ENCODE data around the gene LAMB2.

The LAMB2 gene

DNA sequence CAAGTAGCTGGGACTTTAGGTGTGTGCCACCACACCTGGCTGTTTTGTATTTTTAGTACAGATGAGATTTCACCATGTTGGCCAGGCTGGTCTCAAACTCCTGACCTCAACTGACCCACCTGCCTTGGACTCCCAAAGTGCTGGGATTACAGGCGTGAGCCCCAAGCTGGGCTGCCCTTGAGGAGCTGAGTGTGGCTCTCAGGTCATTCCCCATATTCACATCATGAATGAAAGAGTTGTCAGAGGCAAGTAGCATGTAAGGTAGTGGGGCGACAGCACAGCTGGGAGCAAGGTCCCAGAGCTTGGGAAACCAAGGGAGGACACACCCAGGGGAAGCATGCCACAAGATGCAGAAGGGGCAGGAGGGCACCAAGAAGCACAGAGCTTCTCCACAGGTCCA lies 28.3 kb upstream of the LAMB2 start:
- DNase-seq: no peak

DNA sequence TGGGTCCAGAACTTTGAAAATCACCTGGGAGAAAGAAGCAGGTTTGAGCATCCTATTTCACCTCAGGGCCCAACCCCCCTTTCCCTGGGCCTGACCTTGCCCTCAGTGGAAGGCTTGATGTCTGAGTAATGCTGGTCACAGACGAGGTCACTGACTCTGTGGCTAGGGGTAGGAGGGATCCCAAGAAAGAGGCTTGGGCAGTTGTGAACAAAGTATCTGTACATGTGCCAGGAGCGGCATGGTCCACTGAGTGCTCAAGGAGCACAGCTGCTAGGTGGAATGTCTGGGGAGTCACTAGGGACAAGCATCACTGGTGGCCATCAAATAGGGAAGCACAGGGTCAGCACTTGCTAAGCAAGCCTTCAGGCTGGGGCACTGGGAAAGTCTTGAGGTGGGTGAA lies 25.9 kb upstream of the LAMB2 start:
- no peak for DNase-seq

DNA sequence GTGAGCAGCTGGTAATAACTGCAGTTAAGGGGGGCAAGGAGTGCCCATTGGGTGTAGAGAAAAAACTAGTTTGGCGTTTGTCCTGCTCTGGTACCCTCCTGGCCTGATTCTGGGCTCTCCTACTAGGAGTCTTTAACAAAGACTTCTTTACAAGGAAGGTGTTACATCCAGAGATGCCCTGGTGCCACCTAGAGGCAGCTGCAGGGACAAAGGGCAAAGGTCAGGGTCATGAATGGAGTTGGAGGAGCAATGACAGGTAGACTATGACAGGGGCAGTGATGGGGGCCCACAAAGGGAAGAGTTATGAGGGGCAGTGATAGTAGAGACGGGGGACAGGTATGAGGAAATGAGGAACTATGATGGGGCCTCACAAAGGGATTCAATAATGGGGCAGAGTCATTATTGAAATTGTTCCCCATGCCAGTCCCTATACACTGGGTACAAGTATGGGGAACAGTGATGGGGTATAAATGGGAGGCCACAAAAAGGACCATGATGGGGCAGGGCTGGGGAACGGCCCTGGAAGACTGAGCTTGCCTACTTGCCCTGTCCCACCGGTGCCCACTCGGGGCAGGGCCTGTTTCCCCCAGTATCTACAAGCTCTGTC lies 25.4 kb upstream of the LAMB2 start:
- DNase-seq: peak; percentile 57

DNA sequence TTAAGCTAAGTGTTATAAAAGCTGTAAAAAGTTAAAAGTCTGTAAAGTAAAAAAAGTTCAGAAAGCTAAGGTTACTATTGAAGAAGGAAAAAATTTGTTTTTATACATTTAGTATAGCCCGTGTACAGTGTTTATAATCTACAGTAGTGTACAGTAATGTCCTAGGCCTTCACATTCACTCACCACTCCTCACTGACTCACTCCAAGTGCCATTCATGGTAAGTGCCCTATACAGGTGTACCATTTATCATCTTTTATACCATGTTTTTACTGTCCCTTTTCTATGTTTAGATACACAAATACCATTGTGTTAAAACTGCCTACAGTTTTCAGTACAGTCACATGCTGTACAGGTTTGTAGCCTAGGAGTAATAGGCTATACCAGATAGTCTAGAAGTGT lies 24.4 kb upstream of the LAMB2 start:
- no peak for DNase-seq

DNA sequence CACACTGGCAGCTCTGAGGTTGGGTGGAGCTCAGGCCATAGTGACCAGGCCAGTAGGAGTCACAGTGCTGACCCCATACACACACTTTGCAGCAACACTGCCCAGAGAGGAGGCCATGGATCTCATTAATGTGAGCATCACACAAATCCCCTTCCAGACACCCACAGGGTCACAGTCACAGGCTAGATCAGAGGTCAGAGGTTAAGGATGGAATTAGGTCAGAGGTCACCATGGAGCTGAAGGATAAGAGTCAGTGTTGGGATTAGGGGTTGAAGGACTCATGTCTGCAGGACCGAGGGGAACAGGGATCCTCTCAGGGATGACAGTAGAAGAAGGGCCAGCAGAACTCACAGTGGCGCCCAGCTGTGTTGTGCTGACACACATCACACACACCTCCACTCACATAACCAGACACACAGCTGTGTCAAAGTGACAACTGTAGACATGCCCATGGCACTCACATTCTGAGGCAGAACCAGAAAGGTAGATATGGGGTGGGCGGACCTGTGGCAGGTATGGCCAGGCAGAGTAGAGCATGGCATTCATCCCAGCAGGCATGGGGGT lies 20.6 kb upstream of the LAMB2 start:
- no peak for DNase-seq

DNA sequence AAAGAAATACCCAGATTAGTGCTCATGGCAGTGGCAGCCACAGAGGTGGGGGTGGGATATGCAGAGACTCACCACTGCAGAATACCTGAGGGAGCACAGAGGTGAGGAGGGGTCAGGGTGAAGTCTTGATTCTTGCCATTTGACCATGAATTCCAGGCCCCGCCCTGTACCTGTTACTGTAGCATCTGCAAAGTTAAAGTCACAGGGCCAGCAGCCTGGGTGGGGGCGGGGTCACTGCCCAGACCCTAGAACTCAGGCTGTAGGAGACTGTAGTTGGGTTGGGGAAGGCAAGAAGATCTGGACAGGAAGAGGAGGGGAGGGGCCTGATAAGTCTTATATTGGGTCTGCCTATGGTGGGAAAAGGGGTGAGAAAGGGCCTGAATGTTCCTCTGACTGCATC lies 18.8 kb upstream of the LAMB2 start:
- no peak for DNase-seq

DNA sequence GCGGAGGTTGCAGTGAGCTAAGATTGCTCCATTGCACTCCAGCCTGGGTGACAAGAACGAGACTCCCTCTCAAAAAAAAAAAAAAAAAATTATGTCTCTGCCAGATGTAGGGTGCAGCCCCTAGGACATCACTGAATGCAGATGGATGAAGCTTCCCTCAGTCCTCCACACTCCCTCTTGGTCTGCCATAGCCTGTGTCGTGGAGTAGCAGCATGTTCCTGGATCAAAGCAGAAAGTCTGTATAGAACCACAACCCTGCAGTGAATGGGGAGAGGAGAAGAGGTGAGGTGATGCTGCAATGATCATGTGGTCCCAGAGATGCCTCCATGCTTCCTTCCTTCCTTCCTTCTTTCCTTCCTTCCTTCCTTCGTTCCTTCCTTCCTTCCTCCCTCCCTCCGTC lies 15.3 kb upstream of the LAMB2 start:
- no peak for DNase-seq

DNA sequence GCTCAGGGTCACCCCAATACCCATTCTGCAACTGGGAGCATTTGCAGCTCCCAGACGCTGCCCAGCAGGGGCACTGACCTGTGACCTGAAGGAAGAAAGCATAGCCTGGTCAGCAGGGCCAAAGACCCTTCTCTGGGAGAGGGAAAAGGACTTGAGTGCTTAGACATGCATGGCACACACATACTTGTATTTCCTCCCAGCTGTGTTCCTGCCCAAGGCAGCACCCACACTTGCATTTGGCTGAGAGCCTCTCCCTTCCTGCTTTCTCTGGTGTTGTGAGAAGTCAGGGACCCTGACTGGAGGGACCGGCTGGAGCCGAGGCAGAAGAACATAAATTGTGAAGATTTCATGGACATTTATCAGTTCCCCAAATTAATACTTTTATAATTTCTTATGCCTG lies 7.2 kb upstream of the LAMB2 start:
- DNase-seq: no peak

DNA sequence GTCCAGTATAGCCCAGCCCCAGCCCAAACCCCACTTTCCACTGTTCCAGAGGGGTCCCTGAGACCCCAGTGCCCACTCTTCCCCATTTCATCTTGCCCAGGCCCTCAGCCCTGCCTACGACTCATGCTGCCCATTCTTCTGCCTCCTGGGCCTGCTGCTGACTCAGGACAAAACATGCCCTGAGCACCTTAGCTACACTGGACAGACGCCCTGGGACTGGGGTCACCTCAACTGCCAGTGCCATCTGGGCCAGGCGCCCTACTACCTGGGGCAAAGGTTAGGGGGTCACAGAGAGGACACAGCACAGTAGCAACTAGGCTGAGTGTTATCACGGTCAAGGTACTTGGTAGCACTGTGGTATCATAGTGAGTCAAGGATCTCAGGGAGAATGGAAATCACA lies 2.6 kb upstream of the LAMB2 start:
- DNase-seq: no peak

DNA sequence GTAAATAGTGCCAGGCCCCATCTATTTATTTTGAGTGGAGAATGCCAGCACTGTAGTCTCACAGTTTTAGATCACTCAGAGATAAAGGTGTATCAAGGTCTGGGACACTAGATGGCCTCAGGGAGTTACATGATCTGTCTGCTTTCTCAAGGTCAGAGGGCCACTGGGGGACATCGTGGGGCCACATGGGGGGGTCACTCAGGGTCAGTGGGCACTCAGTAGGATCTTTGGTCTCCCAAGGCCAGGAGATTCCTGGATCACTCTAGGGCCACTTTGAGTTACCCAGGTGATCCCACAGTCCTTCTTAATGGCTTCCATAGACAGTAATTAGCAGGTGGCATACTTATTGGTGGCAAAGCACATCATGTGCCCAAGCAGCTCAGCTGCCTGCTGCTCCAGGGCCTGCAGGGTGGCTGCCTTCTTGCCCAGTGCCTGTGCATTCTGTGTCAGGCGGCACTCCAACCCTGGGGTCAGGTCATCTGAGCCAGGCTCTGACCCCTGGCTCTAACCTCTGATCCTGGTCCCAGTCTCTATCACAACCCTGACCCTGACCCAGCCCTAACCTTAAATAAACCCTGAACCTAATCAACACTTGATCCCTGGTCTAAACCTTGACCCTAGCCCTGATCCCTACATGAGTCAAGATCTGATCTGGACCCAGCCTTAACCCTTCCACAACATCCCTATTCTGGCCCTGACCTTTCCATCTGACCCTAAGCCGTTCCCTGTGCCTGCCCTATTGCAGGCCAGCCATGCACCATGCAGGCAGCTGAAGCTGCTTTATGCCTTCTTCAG lies 1.8 kb upstream of the LAMB2 start:
- DNase-seq: no peak

DNA sequence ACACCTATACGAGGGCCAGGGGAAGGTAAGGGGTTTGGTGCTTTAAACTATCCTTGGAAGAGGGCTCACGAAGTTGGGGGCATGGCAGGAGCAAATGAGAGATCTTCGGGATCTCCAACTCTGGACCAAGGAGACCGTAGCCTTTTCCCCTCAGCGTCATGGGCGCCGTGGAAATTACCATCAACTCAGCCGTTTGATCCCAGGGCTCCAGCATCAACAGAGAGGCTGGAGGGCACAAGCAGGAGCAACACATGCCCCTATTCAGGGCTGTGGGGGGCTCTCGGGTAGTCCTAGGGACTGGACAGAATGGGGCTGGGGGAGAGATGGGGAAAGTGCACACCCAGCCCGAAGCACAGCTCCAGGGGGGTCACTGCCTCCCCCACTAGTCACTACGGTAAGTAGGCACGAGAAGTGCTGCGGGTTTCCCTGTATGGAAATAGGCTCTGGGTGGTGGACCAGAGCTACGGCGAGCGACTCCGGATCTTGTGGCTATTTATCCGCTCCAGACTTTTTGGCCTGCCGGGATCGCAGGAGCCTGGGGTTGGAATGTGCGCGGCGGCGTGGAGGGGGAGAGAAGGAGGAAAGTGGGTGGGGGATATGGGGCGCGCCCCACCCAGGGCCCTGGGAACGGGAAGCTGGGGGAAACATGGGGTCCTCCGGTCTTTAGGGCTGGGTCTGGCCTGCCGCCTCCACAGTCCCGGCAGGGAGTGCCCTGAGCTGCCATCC lies 539 bp upstream of the LAMB2 start:
- DNase-seq: no peak

DNA sequence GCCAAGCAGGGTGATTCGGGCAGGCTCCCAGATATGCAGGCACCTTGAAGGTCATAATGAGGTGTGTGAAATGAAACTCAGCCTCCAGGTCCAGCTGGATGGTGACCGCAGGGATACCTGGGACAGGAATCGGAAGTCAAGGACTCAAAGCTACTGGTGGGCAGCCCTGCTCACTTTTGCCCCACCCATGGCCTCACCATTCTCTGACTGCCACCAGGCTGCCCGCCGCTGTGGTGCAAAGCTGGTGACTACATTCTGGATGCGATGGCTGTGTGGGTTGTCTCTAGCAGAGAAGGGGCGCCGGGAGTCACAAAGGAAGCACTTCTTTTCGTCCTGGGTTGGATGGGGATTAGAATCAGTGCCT lies 795 bp downstream of the LAMB2 start:
- no peak for DNase-seq

DNA sequence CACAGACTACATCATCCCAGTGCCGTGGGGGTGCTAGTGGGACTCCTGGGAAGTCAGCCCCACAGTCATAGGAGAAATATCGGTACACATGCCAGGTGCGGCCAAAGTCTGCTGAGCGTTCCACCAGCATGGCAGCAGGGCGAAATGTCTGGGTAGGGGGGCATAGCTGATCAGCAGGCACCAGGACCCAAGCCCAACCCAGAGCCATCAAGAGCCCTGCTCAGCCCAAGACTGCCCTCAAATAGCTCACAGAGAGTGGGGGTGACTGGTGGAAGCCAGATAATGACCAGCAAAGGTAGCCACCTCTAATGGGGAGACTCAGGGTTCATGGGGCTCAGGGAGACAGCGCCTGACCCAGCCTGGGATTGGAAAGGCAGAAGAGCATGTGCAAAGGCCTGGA lies 1.3 kb downstream of the LAMB2 start:
- no peak for DNase-seq

DNA sequence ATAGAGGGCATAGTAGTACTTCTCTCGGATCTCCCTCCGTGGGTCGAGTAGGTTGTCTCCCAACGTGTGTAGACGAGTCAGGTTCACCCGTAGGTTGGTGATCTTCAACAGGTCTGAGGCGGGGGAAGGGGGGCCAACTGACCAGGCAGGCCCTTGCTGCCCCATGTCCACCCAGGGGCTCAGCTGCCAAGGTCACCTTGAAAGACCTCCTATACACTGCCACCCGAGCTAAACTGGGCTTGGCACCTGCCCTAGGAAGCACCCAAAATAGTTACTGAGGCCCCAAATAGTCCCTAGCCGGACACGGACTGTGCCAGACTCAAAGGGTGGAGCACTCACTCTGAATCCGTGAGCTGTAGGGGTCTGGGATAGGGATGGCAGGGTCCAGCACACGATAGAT lies 1.8 kb downstream of the LAMB2 start:
- DNase-seq: no peak

DNA sequence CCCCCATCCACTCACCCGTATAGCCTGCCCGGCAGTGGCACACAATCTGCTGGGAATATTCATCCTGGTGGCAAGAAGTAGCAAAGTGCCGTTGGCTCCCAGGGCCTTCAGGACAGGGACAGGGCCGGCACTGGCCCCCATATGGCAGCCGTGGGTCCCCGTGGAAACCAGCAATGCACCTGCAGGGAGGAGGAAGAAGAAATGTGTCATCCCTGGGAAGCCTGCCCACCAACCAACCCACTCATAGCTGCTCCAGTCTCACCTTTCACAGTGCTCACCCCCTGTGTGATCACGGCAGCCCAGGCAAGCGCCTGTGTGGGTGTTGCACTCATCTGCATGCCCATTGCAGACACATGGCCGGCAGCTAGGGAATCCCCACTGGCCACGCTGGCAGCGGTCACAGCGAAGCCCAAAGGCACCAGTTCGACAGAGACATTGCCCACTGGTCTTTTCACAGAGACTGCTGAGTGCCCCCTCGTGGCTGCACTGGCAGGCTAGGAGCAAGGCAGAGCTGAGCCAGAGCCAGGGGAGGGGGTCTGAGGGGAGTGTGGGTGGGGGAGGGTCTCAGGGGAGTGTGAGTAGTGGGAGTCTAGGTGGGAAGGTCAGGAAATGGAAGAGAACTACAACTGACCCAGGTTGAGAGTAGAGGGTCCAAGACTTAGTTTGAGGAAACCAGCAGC lies 7.7 kb downstream of the LAMB2 start:
- DNase-seq: no peak

DNA sequence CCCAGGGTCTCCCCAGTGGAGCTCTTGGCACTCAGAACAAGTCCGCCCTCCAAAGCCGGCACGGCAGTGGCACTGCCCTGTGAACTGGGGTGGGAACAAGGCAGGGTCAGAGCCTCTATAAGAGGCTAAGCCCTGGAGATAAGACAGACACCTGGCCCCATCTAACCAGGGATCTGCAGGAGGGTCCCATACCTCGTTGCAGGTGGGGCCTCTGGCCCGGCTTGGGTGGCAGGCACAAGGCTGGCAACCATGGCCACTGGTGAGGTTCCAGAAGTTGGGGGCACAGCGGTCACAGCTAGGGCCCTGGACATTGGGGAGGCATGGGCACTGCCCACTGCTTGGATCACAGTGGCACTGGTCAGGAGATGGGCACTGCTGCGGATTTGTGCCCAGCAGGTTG lies 8.6 kb downstream of the LAMB2 start:
- no peak for DNase-seq

DNA sequence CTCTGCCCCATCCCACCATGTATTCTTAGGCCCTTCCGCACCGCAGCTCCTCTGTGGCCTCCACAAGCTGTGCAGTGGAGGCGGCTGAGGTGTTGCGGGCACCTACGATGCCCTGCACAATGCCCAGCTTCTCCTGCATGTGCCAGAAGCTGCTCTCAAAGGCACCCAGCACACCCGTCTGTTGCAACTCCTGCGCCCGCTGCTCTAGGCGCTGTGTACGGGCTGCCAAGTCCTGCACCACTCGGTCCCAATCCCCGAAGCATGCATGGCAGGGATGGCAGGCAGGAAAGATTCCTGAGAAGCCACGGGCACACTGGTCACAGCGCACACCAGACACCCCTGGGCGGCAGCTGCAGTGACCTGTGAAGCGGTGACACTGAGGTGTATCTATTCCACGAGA lies 9.2 kb downstream of the LAMB2 start:
- no peak for DNase-seq

DNA sequence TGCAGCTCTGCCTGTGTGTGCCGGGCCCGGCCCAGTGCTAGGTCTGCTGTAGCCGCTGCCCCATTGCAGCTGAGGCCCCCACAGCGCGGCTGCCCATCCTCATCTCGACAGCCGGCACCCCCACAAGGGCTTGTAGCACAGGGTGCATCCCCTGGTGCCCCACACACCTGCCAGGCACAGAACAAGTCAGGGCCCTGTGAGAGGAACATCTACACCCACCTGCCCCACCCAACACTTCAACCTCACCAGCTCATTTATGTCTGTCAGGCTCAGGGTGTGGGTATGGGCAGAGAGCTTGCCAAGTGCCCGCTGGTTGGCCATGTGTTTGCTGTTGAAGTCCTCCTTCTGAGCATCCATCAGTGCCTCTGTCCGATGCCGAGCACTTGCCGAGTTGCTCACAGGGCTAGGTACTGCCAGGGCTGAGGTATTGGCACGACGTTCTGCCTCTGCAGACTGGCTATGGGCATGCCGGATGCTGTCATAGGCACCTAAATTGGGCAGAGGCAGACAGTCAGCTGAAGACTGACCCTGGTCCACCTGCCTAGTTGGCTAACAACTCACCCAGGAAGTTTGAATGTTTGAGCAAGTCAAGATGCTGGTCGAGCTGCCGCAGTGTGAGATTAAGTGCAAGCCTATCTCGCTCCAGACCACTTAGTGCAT lies 9.8 kb downstream of the LAMB2 start:
- DNase-seq: no peak

DNA sequence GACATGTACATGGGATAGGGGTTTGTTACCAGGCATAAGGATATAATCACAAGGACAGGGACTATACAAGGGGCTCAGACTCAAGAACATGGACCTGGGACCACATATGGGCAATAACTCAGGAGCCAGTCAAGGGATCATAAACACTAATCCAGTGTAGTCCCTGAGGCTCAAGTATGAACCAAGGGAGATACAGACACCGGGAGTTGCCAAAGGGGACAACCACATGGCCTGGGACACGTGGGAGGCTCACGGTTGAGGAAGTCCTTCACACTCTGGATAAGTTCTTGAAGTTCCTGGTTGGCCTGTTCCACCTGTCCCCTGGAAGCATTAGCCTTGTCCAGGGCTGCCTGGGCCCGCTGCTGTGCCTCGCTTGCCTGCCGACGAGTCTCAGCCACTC lies 10.4 kb downstream of the LAMB2 start:
- DNase-seq: no peak

DNA sequence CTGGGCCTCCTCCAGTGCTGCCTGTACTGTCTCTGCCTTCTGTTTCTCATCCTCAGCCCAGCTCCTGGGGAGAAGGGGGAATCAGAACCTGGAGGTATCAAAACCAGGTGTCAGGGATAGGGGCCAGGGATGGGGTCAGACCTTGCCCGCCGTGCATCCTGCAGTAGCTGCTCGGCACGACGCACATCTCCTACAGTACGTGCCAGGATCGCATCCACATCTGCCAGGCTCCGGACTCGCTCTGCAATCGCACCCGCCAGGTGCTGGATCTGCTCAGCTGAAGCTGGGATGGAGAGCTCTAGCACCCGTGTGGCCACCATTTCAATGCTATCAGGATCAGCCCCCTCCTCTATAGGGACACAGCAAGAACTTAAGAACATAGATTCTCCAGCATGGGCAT lies 10.8 kb downstream of the LAMB2 start:
- no peak for DNase-seq

DNA sequence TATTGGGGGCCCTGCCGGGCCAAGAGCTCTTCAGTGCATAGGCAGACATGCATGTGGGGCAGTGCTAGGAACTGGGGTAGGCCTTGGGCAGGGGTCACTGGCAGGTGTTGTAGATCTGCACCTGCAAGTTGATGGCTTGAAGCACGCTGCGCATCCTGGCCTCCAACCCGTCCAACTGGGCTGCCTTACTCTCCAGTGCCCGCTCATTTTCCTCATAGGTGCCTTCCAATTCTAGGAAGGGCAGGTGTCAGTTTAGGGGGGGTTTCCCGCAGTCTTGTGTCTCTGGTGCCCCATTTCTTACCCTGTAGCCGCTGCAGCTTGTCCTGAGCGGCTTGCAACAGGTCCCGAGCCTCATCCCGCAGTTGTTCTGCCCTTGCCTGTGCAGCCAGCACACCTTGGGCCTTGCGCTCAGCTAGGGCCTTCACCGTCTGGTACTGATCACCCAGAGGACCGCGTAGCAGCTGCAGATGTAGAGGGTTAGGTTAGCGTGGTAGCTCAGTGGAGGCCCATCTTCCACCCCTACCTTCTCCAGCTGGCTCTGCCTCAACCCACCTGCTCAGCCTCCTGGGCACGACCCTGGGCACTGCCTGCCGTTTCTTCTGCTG lies 11.6 kb downstream of the LAMB2 start:
- no peak for DNase-seq

DNA sequence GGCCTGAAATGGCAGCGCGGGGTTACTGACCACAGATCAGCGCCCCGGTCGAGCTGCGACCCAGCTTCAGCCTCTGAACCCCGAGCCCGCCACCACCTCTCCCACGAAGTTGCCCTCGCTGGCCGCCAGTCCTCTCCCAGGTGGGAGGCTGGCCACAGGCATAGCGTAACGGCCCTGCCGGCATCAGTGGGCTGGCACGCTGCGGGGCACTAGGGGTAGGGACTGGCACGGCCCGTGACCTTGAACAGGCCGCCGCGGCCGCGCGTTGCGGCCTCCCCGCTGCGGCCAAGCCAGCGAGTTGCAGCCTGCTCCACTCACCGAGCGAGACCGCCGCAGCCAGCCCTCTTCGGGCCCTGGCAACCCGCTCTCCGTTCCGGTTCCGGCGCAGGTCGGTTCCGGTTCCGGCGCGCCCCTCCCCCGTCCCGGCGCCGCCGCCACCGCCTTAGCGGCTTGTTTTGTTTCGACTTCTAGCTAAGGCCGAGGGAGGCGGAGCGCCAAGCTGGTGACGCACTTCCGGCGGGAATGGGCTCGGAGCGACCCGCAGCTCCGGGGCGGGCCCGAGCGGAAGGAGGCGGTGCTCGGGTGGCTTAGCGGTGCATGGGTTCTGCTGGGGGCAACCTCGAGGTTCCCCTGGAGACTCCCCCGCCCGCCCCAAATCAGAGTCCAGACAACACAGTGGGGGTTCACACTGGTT lies 12.3 kb downstream of the LAMB2 start, which contains the start of gene USP19:
Gene USP19, minus strand, starts transcription at position 386 of the 694 bp plus-strand sequence. CDS start 1,678 bp downstream, outside the sequence.
- peak; percentile 95 for DNase-seq

Data from central memory CD4-positive, alpha-beta T cell (primary cell).